ENCODE measurements around the gene YIPF3. TPM values are rescaled to one million over a fixed set of nuclear protein-coding genes. Genes with fewer than 3 reads are reported as not detected.
"Not testable (repeated sequence)": the region's sequence is repeated elsewhere in the genome, so short reads cannot be mapped to it uniquely, and the experiment has no call there.

YIPF3 gene
- total RNA-seq, 4 donors from 2014 or later, result 26.5 to 212 (median 92.7) TPM

GRCh38 chr6:43499028-43499815, 17.5 kb downstream of the YIPF3 start:
- no peak for DNase-seq
- H3K9me3 ChIP-seq, result no peaks in the 10 kb centered on the region
- TF ChIP-seq CTCF (IDR thresholded peaks at IDR 0.05) (no peak), POLR2A (IDR thresholded peaks at IDR 0.05) (no peak)
- H3K4me3 ChIP-seq, result no peak overlapping the region
- intact Hi-C loops (cut with DNase I; ENCODE audit: low total_unique reads), result loop anchor here (10.0 kb wide), 1 partner anchor 134 kb away; the partner anchor contains the start of gene ZNF318
- H3K4me1 ChIP-seq, result peaks cover 0 to 8% of the 10 kb centered on the region in 2 donors
- peak overlapping the region; percentile 7 to 29 for H3K27ac ChIP-seq
- H3K27me3 ChIP-seq, result no peaks in the 10 kb centered on the region
- no peaks in the 10 kb centered on the region for H3K36me3 ChIP-seq

GRCh38 chr6:43498291-43498690, 18.4 kb downstream of the YIPF3 start:
- not testable (repeated sequence) for H3K4me3 ChIP-seq, H3K27ac ChIP-seq, H3K9me3 ChIP-seq, DNase-seq, H3K4me1 ChIP-seq, H3K36me3 ChIP-seq, H3K27me3 ChIP-seq
- intact Hi-C loops (cut with DNase I; ENCODE audit: low total_unique reads), result loop anchor here (10.0 kb wide), 1 partner anchor 133 kb away; the partner anchor contains the start of gene ZNF318

- Histone ChIP-seq H3K27ac (no peak overlapping the region), H3K4me1 (peaks cover 0 to 9% of the 10 kb centered on the region in 2 donors), H3K9me3 (no peaks in the 10 kb centered on the region), H3K27me3 (no peaks in the 10 kb centered on the region), H3K36me3 (no peaks in the 10 kb centered on the region), H3K4me3 (no peak overlapping the region)
- TF ChIP-seq POLR2A (IDR thresholded peaks at IDR 0.05) (no peak), CTCF (IDR thresholded peaks at IDR 0.05) (no peak)
- DNase-seq, result no peak
- intact Hi-C loops (cut with DNase I; ENCODE audit: low total_unique reads), result loop anchor here (10.0 kb wide), 1 partner anchor 133 kb away; the partner anchor contains the start of gene ZNF318
Observed at GRCh38 chr6:43497689-43498088, 19.0 kb downstream of the YIPF3 start.

- DNase-seq, result no peak
- TF ChIP-seq POLR2A (IDR thresholded peaks at IDR 0.05), result no peak
- TF ChIP-seq CTCF (IDR thresholded peaks at IDR 0.05), result no peak
- peaks cover 0 to 15% of the 10 kb centered on the region in 2 donors for H3K4me1 ChIP-seq
- H3K36me3 ChIP-seq, result no peaks in the 10 kb centered on the region
- intact Hi-C loops (cut with DNase I; ENCODE audit: low total_unique reads), result loop anchor here (10.0 kb wide), 1 partner anchor 132 kb away; the partner anchor contains the start of gene ZNF318
- no peak overlapping the region for H3K4me3 ChIP-seq
- H3K27ac ChIP-seq, result no peak overlapping the region
- H3K9me3 ChIP-seq, result no peaks in the 10 kb centered on the region
- H3K27me3 ChIP-seq, result no peaks in the 10 kb centered on the region
Observed at GRCh38 chr6:43497129-43497396, 19.7 kb downstream of the YIPF3 start.

GRCh38 chr6:43496370-43497128, 20.2 kb downstream of the YIPF3 start:
- H3K27me3 ChIP-seq, result no peaks in the 10 kb centered on the region
- peak; percentile 25 to 42 (median 28) for TF ChIP-seq CTCF (IDR thresholded peaks at IDR 0.05)
- no peak for TF ChIP-seq POLR2A (IDR thresholded peaks at IDR 0.05)
- no peak overlapping the region for H3K4me3 ChIP-seq
- intact Hi-C loops (cut with DNase I; ENCODE audit: low total_unique reads), result loop anchor here (10.0 kb wide), 1 partner anchor 132 kb away; the partner anchor contains the start of gene ZNF318
- H3K36me3 ChIP-seq, result no peaks in the 10 kb centered on the region
- H3K9me3 ChIP-seq, result no peaks in the 10 kb centered on the region
- no peak for DNase-seq
- peaks cover 0 to 21% of the 10 kb centered on the region in 2 donors for H3K4me1 ChIP-seq
- H3K27ac ChIP-seq, result peak overlapping the region in 1 of 2 donors; percentile 23
